ENCODE data around the gene HNRNPR.
"Not testable (repeated sequence)": the region's sequence is repeated elsewhere in the genome, so short reads cannot be mapped to it uniquely, and the experiment has no call there.

Gene HNRNPR

DNA sequence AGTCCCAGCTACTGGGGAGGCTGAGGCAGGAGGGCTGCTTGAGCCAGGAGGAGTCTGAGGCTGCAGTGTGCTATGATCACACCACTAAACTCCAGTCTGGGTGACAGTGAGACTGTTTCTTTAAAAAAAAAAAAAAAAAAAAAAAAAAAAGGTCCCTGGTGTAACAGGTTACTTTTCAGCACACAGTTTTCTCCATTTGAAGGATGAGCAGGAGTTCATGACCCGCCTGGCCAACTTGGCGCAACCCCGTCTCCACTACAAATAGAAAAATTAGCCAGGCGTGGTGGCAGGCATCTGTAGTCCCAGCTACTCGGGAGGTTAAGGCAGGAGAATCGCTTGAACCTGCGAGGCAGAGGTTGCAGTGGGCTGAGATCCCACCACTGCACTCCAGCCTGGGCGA is 12.4 kb downstream of the HNRNPR start:
- H3K4me3 ChIP-seq (ENCODE audit: low read depth, low read length), result no peak overlapping the region

DNA sequence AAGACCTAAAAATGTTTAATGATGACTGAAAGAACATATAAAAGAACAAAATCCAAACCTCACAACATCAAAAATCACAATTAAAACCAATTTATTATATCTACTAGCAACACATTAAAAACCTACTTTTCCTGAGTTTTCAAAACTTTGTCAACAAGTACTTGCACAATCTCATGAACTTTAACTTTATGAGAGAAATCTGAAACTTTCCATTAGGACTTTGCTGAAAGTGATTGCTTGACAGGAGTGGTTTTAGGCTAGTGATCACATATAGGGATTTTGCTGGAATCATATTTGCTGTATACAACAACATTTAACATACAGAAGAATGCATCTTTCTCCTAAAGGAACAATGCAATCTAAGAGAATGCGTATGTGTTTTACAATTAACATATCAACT is 13.2 kb downstream of the HNRNPR start:
- no peak overlapping the region for H3K4me3 ChIP-seq (ENCODE audit: low read depth, low read length)

DNA sequence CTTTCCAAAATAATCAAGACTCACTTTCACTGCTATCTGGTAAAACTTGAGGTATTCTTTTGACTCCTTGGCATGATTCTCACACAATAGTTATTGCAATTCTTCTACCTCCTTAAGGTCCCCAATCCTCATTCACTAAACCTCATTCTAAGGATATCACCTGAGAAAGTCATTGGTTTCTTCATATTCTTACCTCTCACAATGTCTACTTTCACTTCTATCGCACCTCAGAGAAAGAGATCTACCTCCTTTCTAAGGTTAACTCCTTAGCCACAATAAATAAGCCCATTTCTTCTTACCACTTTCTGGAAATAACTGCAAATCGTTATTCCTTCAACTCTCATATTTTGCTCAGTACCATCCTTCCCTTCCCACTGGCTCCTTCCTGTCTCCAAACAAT is 18.7 kb downstream of the HNRNPR start:
- no peak overlapping the region for H3K4me3 ChIP-seq (ENCODE audit: low read depth, low read length)

DNA sequence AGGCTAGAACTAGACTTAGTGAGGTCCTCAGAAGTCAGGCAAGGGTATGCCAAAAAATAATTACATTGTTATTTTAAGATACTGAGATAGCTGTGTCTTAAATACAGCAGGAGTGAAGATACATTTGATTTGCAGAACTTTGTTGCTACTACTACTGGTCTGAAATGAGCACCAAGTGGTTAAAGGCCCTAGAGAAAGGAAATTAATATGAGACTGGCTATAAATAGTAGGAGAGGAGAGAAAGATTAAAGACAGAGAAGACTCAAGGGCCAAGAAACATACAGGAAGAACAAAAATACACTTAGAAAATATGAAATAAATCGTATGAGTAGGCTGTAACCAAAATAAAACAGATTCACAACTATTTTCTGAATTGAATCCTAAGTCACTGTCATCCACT is 21.3 kb downstream of the HNRNPR start:
- no peak overlapping the region for H3K4me3 ChIP-seq (ENCODE audit: low read depth, low read length)

DNA sequence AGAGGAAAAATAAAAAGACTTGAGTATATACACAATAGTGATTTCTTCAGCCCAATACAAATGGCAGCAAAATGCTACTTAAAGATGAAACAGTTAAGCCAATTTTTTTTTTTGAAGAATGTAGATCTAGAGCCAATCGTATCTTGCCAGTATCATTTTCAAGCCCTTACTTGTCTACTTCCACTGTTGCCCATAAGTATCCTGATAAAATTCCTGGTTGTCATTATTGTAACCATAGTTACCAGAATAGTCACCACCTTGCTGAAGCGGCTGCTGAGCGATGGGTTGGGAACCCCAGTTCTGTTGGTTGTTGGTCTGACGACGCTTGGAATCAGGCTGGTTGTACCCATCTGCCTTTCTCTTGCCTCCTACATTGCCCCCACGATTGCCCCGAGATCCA is 33.8 kb downstream of the HNRNPR start:
- H3K4me3 ChIP-seq (ENCODE audit: low read depth, low read length), result not testable (repeated sequence)

DNA sequence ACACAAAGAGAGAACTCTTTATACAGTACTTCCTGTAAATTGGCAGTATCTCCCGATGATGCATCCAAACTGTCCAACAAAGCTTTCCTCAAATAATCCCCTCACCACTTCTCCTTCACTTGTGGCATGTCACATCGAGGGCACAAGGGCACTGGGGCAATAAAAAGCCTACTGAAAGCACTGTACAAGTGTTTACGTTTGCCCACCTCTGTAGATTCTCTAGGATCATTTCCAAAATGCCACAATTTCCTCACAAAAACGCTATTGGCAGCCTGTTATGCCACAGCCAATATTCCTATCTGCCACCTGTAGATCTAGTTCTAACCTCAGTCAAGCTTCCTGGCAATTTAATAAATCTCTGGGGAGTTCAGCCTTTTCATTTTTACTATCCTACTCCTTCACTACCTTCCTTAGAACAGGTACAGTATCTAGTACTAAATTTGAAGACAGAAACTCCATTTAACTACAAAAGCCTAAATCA is 39.9 kb downstream of the HNRNPR start:
- no peak overlapping the region for H3K4me3 ChIP-seq (ENCODE audit: low read depth, low read length)

DNA sequence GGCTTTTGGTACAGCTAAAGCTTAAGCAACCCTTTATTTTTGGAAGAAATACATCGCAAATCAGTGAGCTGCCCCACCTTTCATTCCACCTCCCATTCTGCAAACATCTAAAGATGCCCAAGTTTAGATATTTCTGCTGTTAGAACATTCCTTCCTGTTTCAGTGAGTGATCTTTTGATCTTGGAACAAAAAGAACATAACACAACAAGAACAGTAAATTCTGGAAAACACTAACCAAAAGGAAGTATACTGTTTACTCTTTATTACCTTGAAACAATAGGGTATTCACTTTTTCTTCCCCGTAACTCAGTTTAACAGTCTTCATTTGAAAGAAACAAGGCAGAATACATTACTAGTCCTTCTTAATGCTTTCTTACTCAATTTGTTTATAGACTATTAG is 40.6 kb downstream of the HNRNPR start:
- no peak overlapping the region for H3K4me3 ChIP-seq (ENCODE audit: low read depth, low read length)

DNA sequence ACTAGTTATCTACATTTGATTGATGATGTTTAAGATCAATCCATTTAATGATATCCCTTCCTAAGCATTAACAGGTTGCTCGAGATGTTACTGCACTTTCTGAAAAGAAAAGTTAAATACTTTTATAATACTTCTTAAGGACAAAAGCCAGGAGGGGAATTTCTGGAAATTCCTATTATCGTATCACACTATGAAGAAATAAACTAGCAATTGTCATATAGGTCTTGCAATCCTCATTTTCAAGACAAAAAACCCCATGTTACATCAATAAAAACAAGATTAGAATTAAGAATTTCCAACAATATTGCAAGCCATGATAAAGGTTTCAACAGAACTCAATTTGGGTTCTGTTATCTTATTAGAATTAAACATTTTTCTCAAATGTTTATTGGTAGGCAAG is 47.2 kb downstream of the HNRNPR start:
- no peak overlapping the region for H3K4me3 ChIP-seq (ENCODE audit: low read depth, low read length)

DNA sequence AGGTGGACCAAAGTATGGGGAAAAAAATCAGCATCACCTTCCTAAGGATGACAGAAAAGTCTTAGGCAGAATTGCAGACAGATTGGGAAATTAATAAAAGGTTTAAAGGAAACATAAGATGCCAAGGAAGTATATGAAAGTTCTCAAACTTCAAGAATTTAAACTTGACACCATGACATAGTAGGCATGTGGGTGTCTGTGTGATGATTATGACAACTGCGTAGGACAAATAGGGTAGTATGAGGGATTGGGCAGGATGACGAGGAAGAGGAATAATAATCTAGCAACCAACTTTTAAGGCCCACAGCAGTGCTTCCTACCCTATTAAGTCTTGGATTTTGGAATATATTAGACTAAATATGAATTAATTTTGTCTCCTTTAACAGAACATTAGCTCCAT is 52.4 kb downstream of the HNRNPR start:
- H3K4me3 ChIP-seq (ENCODE audit: low read depth, low read length), result no peak overlapping the region

DNA sequence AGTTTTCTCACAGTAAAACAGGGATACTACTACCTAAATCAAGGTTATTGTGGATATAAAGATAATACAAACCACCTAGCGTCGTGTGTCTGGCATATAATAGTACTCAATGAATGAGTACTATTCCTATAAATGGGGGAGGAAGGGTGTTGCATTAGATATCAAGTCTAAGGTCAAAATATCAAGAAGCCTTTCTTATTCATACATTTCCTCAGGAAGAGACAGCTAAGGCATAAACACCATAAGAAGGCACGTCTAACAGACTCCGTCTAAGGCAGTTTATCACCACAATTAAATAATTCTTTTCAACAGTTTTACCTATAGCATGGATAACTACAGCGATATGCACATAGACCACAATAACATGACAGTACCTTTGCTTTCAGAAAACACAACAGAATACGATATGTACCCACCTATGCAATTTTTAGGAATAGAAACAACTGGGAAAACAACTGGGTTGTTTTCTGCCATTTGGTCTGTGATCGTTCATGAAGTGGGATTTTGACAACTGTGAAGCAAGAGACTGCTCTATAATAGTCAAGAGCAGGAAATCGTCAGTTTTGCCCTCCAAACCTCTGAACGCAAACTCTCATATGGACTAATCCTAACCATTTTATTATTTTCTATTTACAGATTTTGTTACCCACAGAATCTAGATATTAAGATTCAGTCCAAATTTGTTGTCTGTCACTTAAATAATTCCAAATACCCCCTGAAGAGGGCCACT is 53.1 kb downstream of the HNRNPR start:
- no peak overlapping the region for H3K4me3 ChIP-seq (ENCODE audit: low read depth, low read length)

DNA sequence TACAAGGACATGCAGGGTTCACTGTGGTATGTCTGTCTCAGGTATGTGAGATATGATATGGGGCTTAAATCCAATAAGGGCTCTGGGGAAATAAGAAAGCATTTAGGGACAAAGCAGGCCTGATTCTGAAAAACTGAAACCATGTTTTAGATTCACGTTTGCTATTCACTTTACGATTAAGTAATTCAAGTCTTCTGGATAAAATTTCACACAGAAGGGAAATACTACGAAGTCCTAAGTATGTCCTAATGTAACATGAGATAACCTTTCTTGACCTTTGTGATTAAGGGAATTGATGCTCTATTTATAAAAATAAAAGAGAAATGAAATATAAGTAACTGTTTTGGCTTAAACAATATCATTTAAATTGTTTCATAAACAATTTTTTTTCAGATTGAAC is 55.4 kb downstream of the HNRNPR start:
- no peak overlapping the region for H3K4me3 ChIP-seq (ENCODE audit: low read depth, low read length)

DNA sequence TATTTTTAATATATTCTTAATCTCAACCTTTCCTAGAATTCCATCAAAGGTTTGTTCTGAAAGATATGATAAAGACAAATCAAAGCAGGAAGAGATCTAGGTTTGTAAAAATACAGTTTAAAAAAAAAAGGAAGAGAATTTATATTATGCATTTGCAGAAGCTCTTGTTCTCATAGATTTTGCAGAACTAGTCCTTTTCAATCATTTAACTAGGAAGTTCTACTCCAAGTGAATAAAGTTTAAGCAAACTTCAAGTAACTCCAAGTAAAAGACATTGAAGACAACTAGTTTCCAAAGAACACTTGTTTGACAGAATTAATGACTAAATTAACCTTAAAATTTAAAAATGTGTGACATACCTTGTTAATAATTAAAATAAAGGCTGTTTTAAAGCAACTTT is 55.9 kb downstream of the HNRNPR start:
- no peak overlapping the region for H3K4me3 ChIP-seq (ENCODE audit: low read depth, low read length)

DNA sequence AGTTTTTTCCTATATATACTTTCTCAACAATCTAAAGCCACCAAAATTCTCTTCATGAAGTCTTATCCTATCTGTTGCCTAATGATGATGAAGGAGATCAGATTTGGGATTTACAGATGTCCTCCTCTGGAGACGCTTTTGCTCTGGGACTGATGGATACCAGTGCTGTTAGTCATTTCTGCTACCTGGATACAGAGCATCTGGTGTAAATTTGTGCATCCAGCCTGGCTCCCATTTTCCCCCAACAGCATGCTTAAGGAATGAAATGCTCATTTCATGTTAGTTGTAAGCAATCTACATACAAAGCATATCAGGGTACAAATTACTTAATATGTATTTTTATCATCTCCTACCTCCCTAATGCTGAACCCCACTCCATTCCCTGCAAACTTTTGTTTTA is 57.7 kb downstream of the HNRNPR start:
- H3K4me3 ChIP-seq (ENCODE audit: low read depth, low read length), result no peak overlapping the region

DNA sequence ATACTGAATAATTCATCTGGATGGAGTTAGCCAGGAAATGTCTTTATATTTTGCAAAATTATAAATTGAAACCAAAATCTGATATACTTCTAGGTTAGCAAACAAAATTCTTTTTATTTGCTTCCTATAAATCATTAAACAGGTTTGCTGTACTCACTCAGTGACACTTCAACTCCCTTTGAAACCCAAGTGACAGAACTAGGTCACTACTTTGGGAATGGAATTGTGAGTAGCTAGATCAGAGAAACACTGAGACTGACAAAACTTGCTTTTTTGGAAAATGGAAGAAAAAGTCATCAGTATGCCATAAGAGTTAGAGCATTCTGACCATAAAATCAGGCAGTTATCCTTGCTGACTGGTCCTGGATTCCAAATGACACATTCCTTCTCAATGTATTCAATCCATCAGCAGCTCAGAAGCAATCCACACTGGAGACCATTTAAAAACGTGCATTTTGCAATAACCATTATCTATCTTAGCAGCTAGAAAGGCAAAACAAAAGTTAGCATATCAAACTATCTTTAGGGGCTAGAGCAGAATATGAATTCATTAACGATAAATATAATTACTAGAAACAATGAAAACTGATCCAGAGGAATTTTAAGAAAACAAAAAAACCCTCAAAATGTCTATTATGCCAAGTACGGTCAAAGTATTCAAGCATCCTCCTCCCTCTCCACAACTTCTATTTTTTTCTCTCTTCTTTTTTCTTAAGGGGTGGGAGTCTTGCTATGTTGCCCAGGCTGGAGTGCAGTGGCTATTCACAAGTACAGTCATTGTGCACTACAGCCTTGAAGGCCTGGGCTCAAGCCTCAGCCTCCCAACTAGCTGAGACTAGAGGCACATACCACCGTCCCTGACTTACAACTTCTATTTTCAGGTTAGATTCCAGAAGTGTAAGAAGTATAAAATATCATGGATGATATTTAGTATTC is 60.1 kb downstream of the HNRNPR start:
- no peak overlapping the region for H3K4me3 ChIP-seq (ENCODE audit: low read depth, low read length)

DNA sequence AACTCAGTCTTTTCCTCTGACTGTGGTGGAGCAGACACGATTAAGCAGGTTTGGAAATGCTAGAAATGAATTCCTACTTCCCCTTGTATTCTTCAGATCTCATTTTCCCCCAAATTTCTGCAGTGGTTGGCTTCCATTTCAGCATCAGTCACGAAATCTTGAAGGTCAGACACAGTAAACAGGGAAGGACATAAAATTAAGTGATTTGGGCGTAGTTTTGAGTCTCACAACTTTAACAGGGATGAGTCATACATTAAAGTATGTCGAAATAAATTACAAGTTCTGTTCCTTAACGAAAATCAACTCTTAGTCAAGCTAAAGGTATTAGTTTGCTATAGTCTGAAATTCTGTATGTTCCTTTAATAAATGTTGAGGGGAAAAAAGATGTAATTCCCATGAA is 61.1 kb downstream of the HNRNPR start:
- H3K4me3 ChIP-seq (ENCODE audit: low read depth, low read length), result no peak overlapping the region

DNA sequence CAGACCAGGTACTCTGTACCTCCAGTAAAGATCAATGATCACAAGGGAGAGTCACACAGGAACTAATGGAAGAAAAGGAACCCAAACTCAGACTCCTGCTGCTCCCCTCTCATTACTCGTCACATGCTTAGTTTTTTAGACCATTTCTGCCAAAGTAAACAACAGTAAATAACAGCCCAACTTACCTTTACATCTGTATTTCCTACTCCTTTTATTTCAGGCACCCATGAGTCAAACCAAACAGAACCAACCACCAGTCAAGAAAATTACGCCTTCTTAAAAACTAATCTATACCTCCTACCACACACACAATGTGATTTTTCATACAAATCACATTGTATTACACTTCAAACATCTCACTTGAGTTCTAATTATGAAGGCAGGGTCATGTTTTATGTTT is 65.4 kb downstream of the HNRNPR start:
- no peak overlapping the region for H3K4me3 ChIP-seq (ENCODE audit: low read depth, low read length)

DNA sequence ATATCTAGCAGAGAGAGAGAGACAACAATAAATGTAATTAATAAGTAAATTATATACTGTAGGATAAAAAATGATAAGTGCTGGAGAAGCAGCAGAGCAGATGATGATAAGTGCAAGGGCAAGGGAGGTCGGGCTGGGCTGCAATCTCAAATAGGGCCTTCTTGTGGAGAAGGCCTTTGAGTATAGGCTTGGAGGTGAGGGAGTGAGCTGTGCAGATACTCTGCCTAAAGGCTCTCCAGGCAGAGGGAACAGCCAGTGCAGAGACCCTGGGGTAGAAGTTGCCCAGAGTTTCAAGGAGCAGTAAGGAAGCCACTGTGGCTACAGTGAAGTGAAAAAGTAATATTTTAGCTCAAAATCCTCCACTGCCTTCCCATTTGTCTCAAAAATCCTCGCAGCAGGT is 67.6 kb downstream of the HNRNPR start:
- H3K4me3 ChIP-seq (ENCODE audit: low read depth, low read length), result no peak overlapping the region

DNA sequence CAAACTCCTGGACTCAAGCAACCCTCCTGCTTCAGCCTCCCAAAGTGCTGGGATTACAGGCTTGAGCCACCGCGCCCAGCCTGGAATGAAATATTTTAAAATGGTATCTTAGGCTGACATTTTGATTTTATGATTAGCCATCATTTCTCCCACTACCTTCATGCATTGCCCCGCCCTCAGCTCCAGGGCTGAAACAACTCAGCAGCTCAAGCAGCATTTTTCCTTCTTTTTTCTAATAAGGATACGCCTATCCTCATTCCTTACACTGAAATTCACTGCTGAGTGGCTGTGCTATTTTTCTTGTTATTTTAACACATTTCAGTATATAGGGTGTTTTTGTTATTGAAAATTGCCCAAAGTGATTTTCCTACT is 70.0 kb downstream of the HNRNPR start:
- no peak overlapping the region for H3K4me3 ChIP-seq (ENCODE audit: low read depth, low read length)

DNA sequence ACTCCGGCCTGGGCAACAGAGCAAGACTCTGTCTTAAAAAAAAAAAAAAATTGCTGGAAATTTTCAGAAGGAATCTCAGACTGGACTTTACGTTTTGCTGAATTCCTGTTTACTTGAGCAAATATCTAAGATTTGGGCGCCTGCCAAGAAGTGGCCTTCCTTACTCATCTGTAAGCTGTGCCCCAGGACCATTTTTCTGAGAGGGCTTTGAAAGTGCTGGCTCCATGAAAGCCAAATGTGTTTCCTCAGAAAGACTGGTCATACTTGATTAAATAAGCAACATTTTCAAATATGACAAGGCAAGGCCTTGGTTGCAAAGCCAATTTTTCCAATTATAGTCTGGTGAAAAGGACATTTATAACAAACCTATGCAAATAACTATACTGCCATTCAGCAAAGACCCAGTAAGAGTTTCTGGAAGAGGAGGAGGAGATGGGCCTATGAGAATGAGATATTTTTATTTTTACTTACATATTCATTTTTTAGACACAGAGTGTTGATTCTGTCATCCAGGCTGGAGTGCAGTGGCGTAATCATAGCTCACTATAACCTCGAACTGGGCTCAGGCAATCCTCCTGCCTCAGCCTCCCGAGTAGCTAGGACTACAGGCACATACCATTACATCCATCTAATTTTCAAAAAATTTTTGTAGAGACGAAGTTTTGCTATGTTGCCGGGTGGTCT is 70.5 kb downstream of the HNRNPR start:
- no peak overlapping the region for H3K4me3 ChIP-seq (ENCODE audit: low read depth, low read length)

DNA sequence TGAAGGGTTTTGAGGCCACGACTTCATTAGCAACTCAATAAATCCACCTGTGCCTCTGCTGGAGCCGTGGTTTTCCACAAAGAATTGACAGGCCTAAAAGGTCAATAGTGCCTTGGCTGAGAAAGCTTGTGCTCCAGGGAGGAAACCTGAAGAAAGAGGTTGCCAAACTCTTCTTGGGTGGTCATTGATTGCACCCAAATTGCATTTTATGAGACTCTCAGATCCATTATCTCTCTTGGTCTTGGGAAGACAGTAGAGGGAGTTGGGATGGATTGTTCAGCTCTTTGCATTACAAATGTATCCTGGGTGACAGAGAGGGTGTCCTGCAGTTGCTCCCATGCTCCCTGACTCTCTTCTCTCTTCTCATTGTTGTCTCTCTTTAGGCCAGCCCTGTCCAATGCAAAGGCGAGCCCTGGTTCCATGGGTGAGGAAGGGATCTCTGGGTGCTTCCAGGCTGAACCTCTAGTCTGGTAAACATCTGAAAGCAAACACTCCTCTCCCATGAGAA is 80.7 kb downstream of the HNRNPR start:
- H3K4me3 ChIP-seq (ENCODE audit: low read depth, low read length), result no peak overlapping the region

DNA sequence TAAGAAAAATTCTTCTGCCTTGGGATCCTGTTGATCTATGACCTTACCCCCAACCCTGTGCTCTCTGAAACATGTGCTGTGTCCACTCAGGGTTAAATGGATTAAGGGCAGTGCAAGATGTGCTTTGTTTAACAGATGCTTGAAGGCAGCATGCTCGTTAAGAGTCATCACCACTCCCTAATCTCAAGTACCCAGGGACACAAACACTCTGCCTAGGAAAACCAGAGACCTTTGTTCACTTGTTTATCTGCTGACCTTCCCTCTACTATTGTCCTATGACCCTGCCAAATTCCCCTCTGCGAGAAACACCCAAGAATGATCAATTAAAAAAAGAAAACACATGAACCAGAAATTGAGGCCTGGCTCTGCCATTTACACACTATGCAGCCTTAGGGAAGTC is 86.0 kb downstream of the HNRNPR start:
- H3K4me3 ChIP-seq (ENCODE audit: low read depth, low read length), result not testable (repeated sequence)
